Suprapubic skin (tissue), 4 donors: Measurements from ENCODE around the gene NCR2. TPM values are rescaled to one million over a fixed set of nuclear protein-coding genes. Genes with fewer than 3 reads are reported as not detected.

Experiments
- DNase-seq, 2 donors: peaks; one replicate each; pipeline ENCODE4 v3.0.0-alpha.2; 2019; ENCODE audit warnings: low spot score in 2 of 2
- H3K27ac ChIP-seq: fragments of 200-600 bp; sonication (generic); one replicate; pipeline ENCODE4 v1.5.1; 2019
- H3K27me3 ChIP-seq: fragments of 200-600 bp; sonication (generic); one replicate; pipeline ENCODE4 v1.5.1; 2019
- H3K36me3 ChIP-seq: fragments of 200-600 bp; sonication (generic); one replicate; pipeline ENCODE4 v1.5.1; 2019
- H3K4me1 ChIP-seq: fragments of 200-600 bp; sonication (generic); one replicate; pipeline ENCODE4 v1.5.1; 2019
- H3K4me3 ChIP-seq: fragments of 200-600 bp; sonication (generic); one replicate; pipeline ENCODE4 v1.5.1; 2019; ENCODE audit warnings: mild to moderate bottlenecking
- H3K9me3 ChIP-seq: fragments of 200-600 bp; sonication (generic); one replicate; pipeline ENCODE4 v1.5.1; 2019
- EP300 ChIP-seq: sonication (generic); formaldehyde crosslinking; IDR thresholded peaks from one replicate; pipeline ENCODE4 v1.6.1; 2017; ENCODE audit warnings: antibody characterized with exemption
- POLR2A ChIP-seq, 2 donors: fragments of 450-650 bp; IDR thresholded peaks; one replicate each; pipeline ENCODE4 v1.6.1; 2017; ENCODE audit warnings: antibody characterized with exemption in 2 of 2, mild to moderate bottlenecking in 2 of 2, moderate library complexity in 2 of 2
- POLR2AphosphoS5 ChIP-seq, 3 donors: sonication (generic); formaldehyde crosslinking; IDR thresholded peaks; one replicate each; pipeline ENCODE4 v1.6.1; 2017; ENCODE audit warnings: antibody characterized with exemption in 3 of 3
- WGBS: methylation state at CpG from one replicate; pipeline ENCODE4 v1.1.5; 2018; 5-methylcytosine and 5-hydroxymethylcytosine counted together
- total RNA-seq, 4 donors: library from RNA; depleted of rRNA; stranded (reverse); fragments of >200 nt; gene quantifications; one replicate each; pipeline ENCODE4 v1.1.0, GENCODE V29; 2016
- TF ChIP-seq, protein P1 (sequence below), 2 donors: fragments of 200-600 bp in 1 of 2; fragments of 450-650 bp in 1 of 2; sonication (generic) in 1 of 2; IDR thresholded peaks; one replicate each; pipeline ENCODE4 v1.5.1; 2016 to 2019; ENCODE audit warnings: antibody characterized with exemption in 2 of 2, mild to moderate bottlenecking in 1 of 2, moderate library complexity in 1 of 2

Gene NCR2
- total RNA-seq, 4 donors from 2014 or later, result not detected

DNA sequence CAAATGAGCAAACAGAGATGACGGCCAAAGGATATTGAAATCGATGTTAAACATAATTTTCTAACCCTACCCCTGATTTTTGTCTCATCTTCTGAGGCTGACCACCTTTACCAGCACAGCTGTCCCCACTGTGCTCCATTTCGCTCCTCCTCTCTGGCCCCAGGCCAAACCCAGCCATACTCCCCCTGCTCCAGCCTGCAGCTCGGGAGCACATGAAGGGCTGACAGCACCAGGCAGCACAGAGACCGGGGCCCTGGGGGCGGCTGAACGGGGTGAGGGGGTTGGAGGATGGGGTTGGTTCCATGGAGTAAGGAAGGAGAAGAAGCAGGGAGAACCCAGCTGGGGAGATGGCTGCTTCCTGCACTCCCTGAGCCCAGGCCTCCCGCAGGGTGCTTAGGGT is 3.2 kb upstream of the NCR2 start:
- WGBS, result 65% methylated on average over 8 of the region's 8 CpGs

DNA sequence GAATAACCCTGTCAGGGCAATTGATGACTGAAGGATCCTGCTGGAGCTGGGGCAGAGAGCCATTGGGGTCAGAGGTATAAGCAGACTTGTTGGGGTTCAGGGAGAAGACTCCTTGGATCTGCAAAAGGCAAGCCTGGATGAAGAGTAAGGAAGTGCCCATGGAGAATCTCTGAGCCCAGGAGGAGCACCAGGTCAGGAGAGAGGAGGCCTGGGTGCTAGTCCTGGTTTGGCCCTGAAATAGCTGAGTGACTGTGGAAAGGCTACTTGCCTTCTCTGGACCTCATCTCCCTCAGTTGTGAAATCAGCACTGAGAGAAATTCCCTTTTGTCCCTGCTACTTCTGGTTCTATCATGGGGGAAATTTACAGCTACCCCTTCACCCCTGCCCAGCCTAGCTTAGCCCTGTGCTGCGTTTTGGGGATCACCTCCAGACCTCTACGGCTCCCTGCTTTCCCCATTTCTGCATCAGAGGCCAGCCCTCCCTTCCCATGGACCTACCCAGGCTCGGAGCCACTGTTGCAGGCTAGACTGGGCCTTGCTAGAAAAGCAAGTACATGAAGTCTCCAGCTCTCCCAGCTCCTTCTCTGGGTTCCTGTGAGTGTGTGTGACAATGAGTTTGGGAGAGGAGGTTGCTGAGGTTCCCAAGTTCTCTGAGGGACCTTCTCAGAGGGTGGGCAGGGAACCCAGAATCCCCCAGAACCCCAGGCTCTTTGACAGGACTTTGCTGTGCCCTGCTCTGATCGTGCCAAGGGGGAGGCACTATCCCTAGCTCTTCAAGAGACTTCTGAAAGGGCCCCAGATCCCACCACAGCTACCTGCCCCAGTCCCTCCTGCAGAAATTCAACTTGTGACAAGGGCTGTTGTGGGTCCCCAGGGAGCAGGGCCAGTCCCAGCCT is 2.3 kb upstream of the NCR2 start:
- H3K27me3 ChIP-seq, result peaks cover 31% of the 10 kb centered on the region
- H3K27ac ChIP-seq, result no peak overlapping the region
- no peak for DNase-seq

More for the DNA sequence above, 3.2 kb upstream of the NCR2 start:
- Histone ChIP-seq H3K4me1 (no peaks in the 10 kb centered on the region), H3K27me3 (peaks cover 38% of the 10 kb centered on the region), H3K27ac (no peak overlapping the region), H3K4me3 (no peak overlapping the region), H3K9me3 (no peaks in the 10 kb centered on the region), H3K36me3 (no peaks in the 10 kb centered on the region)
- no peak for DNase-seq
- TF ChIP-seq, protein P1, sequence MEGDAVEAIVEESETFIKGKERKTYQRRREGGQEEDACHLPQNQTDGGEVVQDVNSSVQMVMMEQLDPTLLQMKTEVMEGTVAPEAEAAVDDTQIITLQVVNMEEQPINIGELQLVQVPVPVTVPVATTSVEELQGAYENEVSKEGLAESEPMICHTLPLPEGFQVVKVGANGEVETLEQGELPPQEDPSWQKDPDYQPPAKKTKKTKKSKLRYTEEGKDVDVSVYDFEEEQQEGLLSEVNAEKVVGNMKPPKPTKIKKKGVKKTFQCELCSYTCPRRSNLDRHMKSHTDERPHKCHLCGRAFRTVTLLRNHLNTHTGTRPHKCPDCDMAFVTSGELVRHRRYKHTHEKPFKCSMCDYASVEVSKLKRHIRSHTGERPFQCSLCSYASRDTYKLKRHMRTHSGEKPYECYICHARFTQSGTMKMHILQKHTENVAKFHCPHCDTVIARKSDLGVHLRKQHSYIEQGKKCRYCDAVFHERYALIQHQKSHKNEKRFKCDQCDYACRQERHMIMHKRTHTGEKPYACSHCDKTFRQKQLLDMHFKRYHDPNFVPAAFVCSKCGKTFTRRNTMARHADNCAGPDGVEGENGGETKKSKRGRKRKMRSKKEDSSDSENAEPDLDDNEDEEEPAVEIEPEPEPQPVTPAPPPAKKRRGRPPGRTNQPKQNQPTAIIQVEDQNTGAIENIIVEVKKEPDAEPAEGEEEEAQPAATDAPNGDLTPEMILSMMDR (IDR thresholded peaks at IDR 0.05), result no peak
- TF ChIP-seq EP300, result no peak
- no peak for TF ChIP-seq POLR2A (IDR thresholded peaks at IDR 0.05)
- no peak for TF ChIP-seq POLR2AphosphoS5 (IDR thresholded peaks at IDR 0.05)

DNA sequence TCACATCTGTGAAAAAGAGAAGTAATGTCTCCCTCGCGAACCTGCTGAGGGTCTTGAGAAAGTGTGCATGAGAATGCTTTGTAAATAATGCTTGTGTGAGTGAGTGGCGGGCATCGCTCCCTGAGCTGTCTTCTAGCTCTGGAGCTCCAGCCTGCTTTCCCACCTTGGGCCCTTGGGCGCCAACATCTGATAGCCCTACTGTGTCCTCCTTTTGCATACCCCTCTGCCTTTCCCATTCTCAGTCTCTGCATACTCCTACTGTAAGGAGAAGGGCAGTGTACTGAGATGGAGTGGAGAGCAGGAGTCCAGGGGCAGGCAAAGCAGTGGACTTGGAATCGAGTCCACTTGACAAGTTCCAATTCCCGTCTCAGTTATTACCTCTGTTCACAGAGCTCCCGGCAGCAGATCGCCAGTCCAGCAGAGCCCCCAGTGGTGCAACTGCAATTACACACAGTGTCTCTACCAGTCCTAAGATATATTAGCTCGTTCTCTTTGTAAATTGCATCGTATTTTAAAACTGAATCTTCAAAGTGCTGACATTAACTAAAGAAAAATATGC is 847 bp upstream of the NCR2 start:
- TF ChIP-seq, protein P1 (IDR thresholded peaks at IDR 0.05), result no peak
- TF ChIP-seq POLR2AphosphoS5 (IDR thresholded peaks at IDR 0.05) (no peak), POLR2A (IDR thresholded peaks at IDR 0.05) (no peak), EP300 (no peak)
- H3K4me3 ChIP-seq, result no peak overlapping the region
- H3K9me3 ChIP-seq, result no peaks in the 10 kb centered on the region
- no peak overlapping the region for H3K27ac ChIP-seq
- H3K36me3 ChIP-seq, result no peaks in the 10 kb centered on the region
- 66% methylated on average over 11 of the region's 11 CpGs for WGBS
- peaks cover 28% of the 10 kb centered on the region for H3K27me3 ChIP-seq
- DNase-seq, result no peak
- H3K4me1 ChIP-seq, result no peaks in the 10 kb centered on the region

More for the DNA sequence above, 2.3 kb upstream of the NCR2 start:
- 69% methylated on average over 3 of the region's 4 CpGs for WGBS
- Histone ChIP-seq H3K4me1 (no peaks in the 10 kb centered on the region), H3K9me3 (no peaks in the 10 kb centered on the region), H3K4me3 (no peak overlapping the region), H3K36me3 (no peaks in the 10 kb centered on the region)
- TF ChIP-seq, protein P1 (IDR thresholded peaks at IDR 0.05), result no peak
- TF ChIP-seq POLR2A (IDR thresholded peaks at IDR 0.05) (no peak), EP300 (no peak), POLR2AphosphoS5 (IDR thresholded peaks at IDR 0.05) (no peak)

DNA sequence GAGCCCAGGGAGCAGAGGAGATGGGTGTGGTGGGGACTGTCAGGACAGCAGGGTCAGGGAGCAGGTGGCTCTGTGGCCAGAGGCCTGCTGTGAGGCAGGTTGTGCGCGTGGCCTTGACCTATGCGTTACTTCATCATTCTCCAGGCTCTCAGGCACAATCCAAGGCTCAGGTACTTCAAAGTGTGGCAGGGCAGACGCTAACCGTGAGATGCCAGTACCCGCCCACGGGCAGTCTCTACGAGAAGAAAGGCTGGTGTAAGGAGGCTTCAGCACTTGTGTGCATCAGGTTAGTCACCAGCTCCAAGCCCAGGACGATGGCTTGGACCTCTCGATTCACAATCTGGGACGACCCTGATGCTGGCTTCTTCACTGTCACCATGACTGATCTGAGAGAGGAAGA is 535 bp downstream of the NCR2 start:
- Histone ChIP-seq H3K4me1 (no peaks in the 10 kb centered on the region), H3K36me3 (no peaks in the 10 kb centered on the region), H3K9me3 (no peaks in the 10 kb centered on the region), H3K27ac (no peak overlapping the region), H3K4me3 (no peak overlapping the region), H3K27me3 (peaks cover 29% of the 10 kb centered on the region)
- TF ChIP-seq EP300, result no peak
- no peak for TF ChIP-seq POLR2A (IDR thresholded peaks at IDR 0.05)
- TF ChIP-seq POLR2AphosphoS5 (IDR thresholded peaks at IDR 0.05), result no peak
- TF ChIP-seq, protein P1 (IDR thresholded peaks at IDR 0.05), result no peak
- 87% methylated on average over 3 of the region's 11 CpGs for WGBS
- DNase-seq, result no peak

DNA sequence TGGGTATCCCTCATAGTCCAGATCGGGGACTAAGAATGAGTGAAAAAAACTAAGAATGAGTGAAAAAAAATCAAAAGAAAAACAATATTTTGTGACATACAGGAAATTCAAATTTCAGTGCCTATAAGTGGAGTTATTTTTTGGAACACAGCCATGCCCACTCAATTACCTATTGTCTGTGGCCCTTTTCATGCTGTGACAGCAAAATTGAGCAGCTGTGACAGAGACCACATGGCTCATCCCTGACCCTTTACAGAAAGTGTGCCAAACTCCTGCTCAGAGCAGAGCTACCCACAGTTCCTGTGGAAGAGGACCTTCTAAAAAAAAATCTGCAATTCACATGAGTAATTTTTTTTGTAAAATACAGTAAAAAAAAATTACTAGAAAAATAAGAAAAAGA is 1.4 kb downstream of the NCR2 start:
- no peaks in the 10 kb centered on the region for H3K9me3 ChIP-seq
- H3K4me1 ChIP-seq, result no peaks in the 10 kb centered on the region
- H3K4me3 ChIP-seq, result no peak overlapping the region
- peaks cover 36% of the 10 kb centered on the region for H3K27me3 ChIP-seq
- no peak for DNase-seq
- no peak overlapping the region for H3K27ac ChIP-seq
- H3K36me3 ChIP-seq, result no peaks in the 10 kb centered on the region
- TF ChIP-seq POLR2A (IDR thresholded peaks at IDR 0.05), result no peak
- TF ChIP-seq EP300, result no peak
- no peak for TF ChIP-seq POLR2AphosphoS5 (IDR thresholded peaks at IDR 0.05)
- TF ChIP-seq, protein P1 (IDR thresholded peaks at IDR 0.05), result no peak
- 72% methylated on average over 1 of the region's 1 CpG for WGBS
